ENCODE data around the gene MESP2.

- TF ChIP-seq CTCF (IDR thresholded peaks at IDR 0.05; ENCODE audit: poor library complexity, severe bottlenecking) (no peak), TAF1 (IDR thresholded peaks at IDR 0.05; ENCODE audit: low read depth) (no peak), POLR2AphosphoS5 (IDR thresholded peaks at IDR 0.05) (no peak), EZH2 (IDR thresholded peaks at IDR 0.05; ENCODE audit: borderline replicate concordance, insufficient read depth, low read length, poor library complexity, severe bottlenecking) (no peak), MXI1 (conservative IDR thresholded peaks at IDR 0.05; ENCODE audit: poor library complexity, severe bottlenecking) (no peak)
Measured at GRCh38 chr15:89755701-89756100, 20.4 kb upstream of the MESP2 start.

Measured in neural cell (in vitro differentiated cells).